Measurements from ENCODE around the gene LCMT2. TPM values are rescaled to one million over a fixed set of nuclear protein-coding genes. Genes with fewer than 3 reads are reported as not detected.

The LCMT2 gene
- polyA plus RNA-seq, 1 donor from 2014 or later, result 10.3 TPM

GRCh38 chr15:43318990-43319771, 11.2 kb downstream of the LCMT2 start:
- Histone ChIP-seq H3K79me2 (replicated peaks; ENCODE audit: insufficient read depth, low read length) (no peaks in the 10 kb centered on the region), H3K9me2 (ENCODE audit: insufficient read depth, low read length) (no peaks in the 10 kb centered on the region), H3K4me3 (ENCODE audit: low read length) (no peak overlapping the region), H3K27ac (ENCODE audit: low read length) (no peak overlapping the region), H3K27me3 (ENCODE audit: insufficient read depth, low read depth, low read length) (no peaks in the 10 kb centered on the region), H3K4me2 (ENCODE audit: low read length) (no peak overlapping the region), H3K9me3 (ENCODE audit: low read length) (no peaks in the 10 kb centered on the region), H3K36me3 (ENCODE audit: insufficient read depth, low read length) (no peaks in the 10 kb centered on the region), H3F3A (ENCODE audit: insufficient read depth, low read length, poor library complexity, severe bottlenecking) (no peaks in the 10 kb centered on the region), H3K9ac (ENCODE audit: low read length) (no peak overlapping the region), H4K20me1 (ENCODE audit: insufficient read depth) (no peaks in the 10 kb centered on the region), H2AFZ (ENCODE audit: low read depth, low read length) (no peak overlapping the region)
- no peak for TF ChIP-seq TAF1 (IDR thresholded peaks at IDR 0.05; ENCODE audit: low read depth)
- no peak for TF ChIP-seq POLR2AphosphoS5 (IDR thresholded peaks at IDR 0.05)
- TF ChIP-seq MXI1 (conservative IDR thresholded peaks at IDR 0.05; ENCODE audit: poor library complexity, severe bottlenecking), result no peak
- TF ChIP-seq EZH2 (IDR thresholded peaks at IDR 0.05; ENCODE audit: borderline replicate concordance, insufficient read depth, low read length, poor library complexity, severe bottlenecking), result no peak
- no peak for TF ChIP-seq SMC3 (conservative IDR thresholded peaks at IDR 0.05; ENCODE audit: poor library complexity)

GRCh38 chr15:43317566-43318184, 12.7 kb downstream of the LCMT2 start:
- no peak overlapping the region for H3K9ac ChIP-seq (ENCODE audit: low read length)
- TF ChIP-seq RAD21 (conservative IDR thresholded peaks at IDR 0.05) (no peak), TAF1 (IDR thresholded peaks at IDR 0.05; ENCODE audit: low read depth) (no peak), MXI1 (conservative IDR thresholded peaks at IDR 0.05; ENCODE audit: poor library complexity, severe bottlenecking) (no peak), POLR2AphosphoS5 (IDR thresholded peaks at IDR 0.05) (no peak)
- H3K9me3 ChIP-seq (ENCODE audit: low read length), result no peaks in the 10 kb centered on the region
- no peaks in the 10 kb centered on the region for H3K36me3 ChIP-seq (ENCODE audit: insufficient read depth, low read length)
- H3K4me2 ChIP-seq (ENCODE audit: low read length), result no peak overlapping the region
- no peak overlapping the region for H2AFZ ChIP-seq (ENCODE audit: low read depth, low read length)
- H3K27me3 ChIP-seq (ENCODE audit: insufficient read depth, low read depth, low read length), result no peaks in the 10 kb centered on the region
- no peaks in the 10 kb centered on the region for H4K20me1 ChIP-seq (ENCODE audit: insufficient read depth)
- no peaks in the 10 kb centered on the region for H3F3A ChIP-seq (ENCODE audit: insufficient read depth, low read length, poor library complexity, severe bottlenecking)
- no peak overlapping the region for H3K4me3 ChIP-seq (ENCODE audit: low read length)
- H3K79me2 ChIP-seq (replicated peaks; ENCODE audit: insufficient read depth, low read length), result no peaks in the 10 kb centered on the region
- no peaks in the 10 kb centered on the region for H3K9me2 ChIP-seq (ENCODE audit: insufficient read depth, low read length)
- H3K27ac ChIP-seq (ENCODE audit: low read length), result no peak overlapping the region

GRCh38 chr15:43316971-43317346, 13.4 kb downstream of the LCMT2 start:
- H3K9ac ChIP-seq (ENCODE audit: low read length), result no peak overlapping the region
- no peak overlapping the region for H3K27ac ChIP-seq (ENCODE audit: low read length)
- no peaks in the 10 kb centered on the region for H3F3A ChIP-seq (ENCODE audit: insufficient read depth, low read length, poor library complexity, severe bottlenecking)
- no peaks in the 10 kb centered on the region for H4K20me1 ChIP-seq (ENCODE audit: insufficient read depth)
- H3K36me3 ChIP-seq (ENCODE audit: insufficient read depth, low read length), result no peaks in the 10 kb centered on the region
- no peak for TF ChIP-seq TAF1 (IDR thresholded peaks at IDR 0.05; ENCODE audit: low read depth)
- TF ChIP-seq EP300 (conservative IDR thresholded peaks at IDR 0.05; ENCODE audit: poor library complexity, severe bottlenecking), result no peak
- TF ChIP-seq REST (IDR thresholded peaks at IDR 0.05; ENCODE audit: borderline replicate concordance), result no peak
- no peak for TF ChIP-seq CTCF (IDR thresholded peaks at IDR 0.05; ENCODE audit: poor library complexity, severe bottlenecking)
- no peak for TF ChIP-seq MXI1 (conservative IDR thresholded peaks at IDR 0.05; ENCODE audit: poor library complexity, severe bottlenecking)
- TF ChIP-seq RAD21 (conservative IDR thresholded peaks at IDR 0.05), result no peak
- TF ChIP-seq SMC3 (conservative IDR thresholded peaks at IDR 0.05; ENCODE audit: poor library complexity), result no peak
- TF ChIP-seq EZH2 (IDR thresholded peaks at IDR 0.05; ENCODE audit: borderline replicate concordance, insufficient read depth, low read length, poor library complexity, severe bottlenecking), result no peak
- no peak for TF ChIP-seq POLR2AphosphoS5 (IDR thresholded peaks at IDR 0.05)
- H3K4me3 ChIP-seq (ENCODE audit: low read length), result no peak overlapping the region
- H3K4me2 ChIP-seq (ENCODE audit: low read length), result no peak overlapping the region
- H3K79me2 ChIP-seq (replicated peaks; ENCODE audit: insufficient read depth, low read length), result no peaks in the 10 kb centered on the region
- H2AFZ ChIP-seq (ENCODE audit: low read depth, low read length), result no peak overlapping the region
- H3K27me3 ChIP-seq (ENCODE audit: insufficient read depth, low read depth, low read length), result no peaks in the 10 kb centered on the region
- H3K9me2 ChIP-seq (ENCODE audit: insufficient read depth, low read length), result no peaks in the 10 kb centered on the region
- no peaks in the 10 kb centered on the region for H3K9me3 ChIP-seq (ENCODE audit: low read length)
